22Rv1 (cell line): ENCODE data around the gene STMN1.

ENCODE experiments used
- ZFX ChIP-seq: fragments of 450-650 bp; IDR thresholded peaks from 2 replicates; pipeline ENCODE4 v1.6.1; 2017; ENCODE audit warnings: antibody characterized with exemption, borderline replicate concordance
- TF ChIP-seq, protein P1 (sequence below): fragments of 450-650 bp; IDR thresholded peaks from 2 replicates; pipeline ENCODE4 v1.5.1; 2017; ENCODE audit warnings: mild to moderate bottlenecking

DNA sequence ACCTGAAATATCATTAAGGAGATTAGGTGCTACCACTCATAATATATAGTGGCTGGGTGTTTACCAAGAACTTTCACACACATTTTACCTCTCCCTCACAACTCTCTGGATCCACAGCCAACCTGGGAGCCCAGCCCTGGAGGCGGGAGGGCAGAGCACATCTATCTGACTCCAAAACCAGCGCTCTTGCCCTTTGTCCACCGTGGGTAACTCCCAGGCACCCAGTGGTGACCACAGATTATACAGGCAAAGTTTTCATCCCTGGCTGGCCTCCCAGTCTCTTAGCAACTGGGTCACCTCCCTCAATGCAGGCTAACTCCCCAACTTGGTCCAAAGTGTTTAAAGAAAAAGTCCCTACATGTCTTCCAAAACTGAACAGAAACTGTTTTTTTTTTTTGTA lies 33.1 kb downstream of the STMN1 start:
- TF ChIP-seq, protein P1, sequence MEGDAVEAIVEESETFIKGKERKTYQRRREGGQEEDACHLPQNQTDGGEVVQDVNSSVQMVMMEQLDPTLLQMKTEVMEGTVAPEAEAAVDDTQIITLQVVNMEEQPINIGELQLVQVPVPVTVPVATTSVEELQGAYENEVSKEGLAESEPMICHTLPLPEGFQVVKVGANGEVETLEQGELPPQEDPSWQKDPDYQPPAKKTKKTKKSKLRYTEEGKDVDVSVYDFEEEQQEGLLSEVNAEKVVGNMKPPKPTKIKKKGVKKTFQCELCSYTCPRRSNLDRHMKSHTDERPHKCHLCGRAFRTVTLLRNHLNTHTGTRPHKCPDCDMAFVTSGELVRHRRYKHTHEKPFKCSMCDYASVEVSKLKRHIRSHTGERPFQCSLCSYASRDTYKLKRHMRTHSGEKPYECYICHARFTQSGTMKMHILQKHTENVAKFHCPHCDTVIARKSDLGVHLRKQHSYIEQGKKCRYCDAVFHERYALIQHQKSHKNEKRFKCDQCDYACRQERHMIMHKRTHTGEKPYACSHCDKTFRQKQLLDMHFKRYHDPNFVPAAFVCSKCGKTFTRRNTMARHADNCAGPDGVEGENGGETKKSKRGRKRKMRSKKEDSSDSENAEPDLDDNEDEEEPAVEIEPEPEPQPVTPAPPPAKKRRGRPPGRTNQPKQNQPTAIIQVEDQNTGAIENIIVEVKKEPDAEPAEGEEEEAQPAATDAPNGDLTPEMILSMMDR: no peak
- no peak for TF ChIP-seq ZFX
